Stimulated activated CD8-positive, alpha-beta memory T cell treated with anti-CD3 and anti-CD28 coated beads, Interleukin-12 subunit alpha, Interleukin-12 subunit beta, amount 100 ng/mL, for 24 hours (primary cell): ENCODE data around the gene FAM98A.
A peak's percentile ranks its signal among the peaks of the same experiment; 100 is the strongest.

Experiments used
- DNase-seq: peaks from one replicate; pipeline ENCODE4 v3.0.0-alpha.2; 2020; ENCODE audit errors: extremely low read depth

The FAM98A gene

GRCh38 chr2:33599175-33599942 is at the start of gene FAM98A:
FAM98A (minus strand) TSS chr2:33599299; CDS start chr2:33599221, 78 bp downstream.
- peak; percentile 98 for DNase-seq

GRCh38 chr2:33645861-33646260 is 46.8 kb upstream of the FAM98A start:
- no peak for DNase-seq

GRCh38 chr2:33644215-33644614 is 45.1 kb upstream of the FAM98A start:
- DNase-seq, result no peak

- no peak for DNase-seq
These were observed 36.9 kb upstream of the FAM98A start for GRCh38 chr2:33636001-33636400.

- no peak for DNase-seq
These were observed 35.3 kb upstream of the FAM98A start for GRCh38 chr2:33634261-33634910.

GRCh38 chr2:33633315-33633714 is 34.2 kb upstream of the FAM98A start:
- DNase-seq, result no peak

- no peak for DNase-seq
These were observed 33.7 kb upstream of the FAM98A start for GRCh38 chr2:33632831-33633230.

- DNase-seq, result no peak
These were observed 29.1 kb upstream of the FAM98A start for GRCh38 chr2:33628031-33628827.

GRCh38 chr2:33619028-33619427 is 19.9 kb upstream of the FAM98A start:
- DNase-seq, result no peak

- no peak for DNase-seq
These were observed 18.9 kb upstream of the FAM98A start for GRCh38 chr2:33617989-33618388.

- DNase-seq, result no peak
These were observed 18.3 kb upstream of the FAM98A start for GRCh38 chr2:33617401-33617800.

GRCh38 chr2:33616873-33617272 is 17.8 kb upstream of the FAM98A start:
- DNase-seq, result no peak

- no peak for DNase-seq
These were observed 15.1 kb upstream of the FAM98A start for GRCh38 chr2:33614190-33614589.

GRCh38 chr2:33607905-33608304 is 8.8 kb upstream of the FAM98A start:
- DNase-seq, result no peak

GRCh38 chr2:33607251-33607721 is 8.2 kb upstream of the FAM98A start:
- no peak for DNase-seq

GRCh38 chr2:33606622-33607021 is 7.5 kb upstream of the FAM98A start:
- DNase-seq, result no peak

GRCh38 chr2:33606100-33606499 is 7.0 kb upstream of the FAM98A start:
- no peak for DNase-seq

GRCh38 chr2:33605056-33605455 is 6.0 kb upstream of the FAM98A start:
- no peak for DNase-seq

- no peak for DNase-seq
These were observed 4.3 kb upstream of the FAM98A start for GRCh38 chr2:33603416-33603815.

GRCh38 chr2:33602201-33602830 is 3.2 kb upstream of the FAM98A start:
- DNase-seq, result no peak

- no peak for DNase-seq
These were observed 769 bp upstream of the FAM98A start for GRCh38 chr2:33599943-33600192.

GRCh38 chr2:33598561-33599174 is 431 bp downstream of the FAM98A start:
- DNase-seq, result peak; percentile 9
